Measurements from ENCODE around the gene CHL1. TPM values are rescaled to one million over a fixed set of nuclear protein-coding genes. Genes with fewer than 3 reads are reported as not detected.
A peak's percentile ranks its signal among the peaks of the same experiment; 100 is the strongest.

CHL1 gene
- total and polyA plus RNA-seq, 8 donors: 0.23 to 3.4 (median 2.0) TPM

DNA sequence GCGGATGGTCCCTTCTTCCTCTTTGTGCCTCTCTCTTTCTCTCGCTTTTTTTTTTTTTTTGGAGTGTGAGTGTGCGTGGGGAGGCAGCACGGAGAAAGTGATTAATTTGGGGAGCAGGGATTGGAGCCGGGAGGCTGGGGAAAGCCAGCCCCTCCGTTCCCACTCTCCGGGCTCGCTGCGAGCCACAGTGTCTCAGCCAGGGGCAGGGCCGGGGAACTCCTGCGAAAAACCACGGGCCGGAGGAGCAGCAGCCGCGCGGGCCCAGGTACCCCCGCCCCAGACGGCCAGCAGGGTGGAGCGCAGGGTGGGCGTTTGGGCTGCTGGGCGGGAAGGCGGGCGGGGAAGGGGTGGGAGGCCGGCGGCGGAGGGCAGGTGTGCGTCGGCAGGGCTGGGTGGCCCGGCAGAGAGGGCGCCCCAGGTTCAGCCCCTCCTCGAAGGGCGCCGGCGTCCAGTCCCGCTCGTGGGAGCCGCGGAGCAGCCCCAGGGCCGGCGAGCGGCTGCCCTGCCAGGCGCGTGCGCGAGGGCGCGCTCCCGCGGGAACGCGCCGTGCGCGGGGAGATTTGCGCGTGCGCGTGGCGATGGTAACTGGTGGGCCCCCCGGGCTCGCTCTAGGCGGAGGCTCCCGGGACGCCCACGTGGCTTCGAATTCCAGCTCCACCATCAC, 1.4 kb downstream of the CHL1 start:
- H3K4me3 ChIP-seq: peak overlapping the region; percentile 6 to 56 (median 25)
- no peaks in the 10 kb centered on the region for H3K9me3 ChIP-seq
- FAIRE-seq (no peak), DNase-seq (peak in 3 of 6 donors; percentile 14 to 68 (median 55)), ATAC-seq (peak; percentile 17 to 63 (median 56))
- intact Hi-C loops (cut with DNase I): no loop called here
- no peak for TF ChIP-seq CTCF (IDR thresholded peaks at IDR 0.05)
- no peaks in the 10 kb centered on the region for H3K36me3 ChIP-seq
- H3K27ac ChIP-seq: no peak overlapping the region
- H3K27me3 ChIP-seq: peaks cover 0 to 18% (median 10%) of the 10 kb centered on the region in 4 donors
- WGBS, 2 donors: 2% methylated on average over 59 to 64 of the region's 66 CpGs
- H3K4me1 ChIP-seq: peaks cover 0 to 6% (median 4%) of the 10 kb centered on the region in 3 donors

DNA sequence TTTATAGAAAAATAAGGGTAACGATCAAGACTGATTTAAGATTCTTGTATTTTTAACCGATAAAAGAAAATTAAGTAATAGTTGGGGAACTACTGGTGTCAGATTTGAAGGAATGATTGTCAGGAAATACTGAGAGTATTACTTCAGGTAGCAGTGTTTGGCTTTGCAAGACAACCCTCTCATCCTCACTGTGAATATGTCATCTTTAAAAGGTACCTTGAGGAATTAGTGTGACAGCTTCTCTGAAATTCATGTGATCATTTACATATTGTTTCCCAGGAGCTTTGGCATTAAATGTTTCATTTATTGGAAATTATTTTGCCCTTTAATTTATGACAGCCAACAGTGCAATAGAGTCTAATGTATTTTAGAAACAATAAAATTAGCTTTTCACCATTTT, 3.3 kb downstream of the CHL1 start:
- no peak overlapping the region for H3K4me3 ChIP-seq
- no peak overlapping the region for H3K27ac ChIP-seq
- H3K27me3 ChIP-seq: peaks cover 0 to 18% (median 10%) of the 10 kb centered on the region in 4 donors
- no peaks in the 10 kb centered on the region for H3K36me3 ChIP-seq
- no peak for DNase-seq
- ATAC-seq: no peak
- no peaks in the 10 kb centered on the region for H3K9me3 ChIP-seq
- 88 to 95% methylated on average over 2 of the region's 2 CpGs for WGBS, 2 donors
- intact Hi-C loops (cut with DNase I): no loop called here
- no peak for TF ChIP-seq CTCF (IDR thresholded peaks at IDR 0.05)
- peaks cover 0 to 6% (median 4%) of the 10 kb centered on the region in 3 donors for H3K4me1 ChIP-seq
- FAIRE-seq: no peak

- TF ChIP-seq CTCF (IDR thresholded peaks at IDR 0.05): no peak
- no peak for ATAC-seq
- no peak for FAIRE-seq
- Histone ChIP-seq H3K4me3 (no peak overlapping the region), H3K36me3 (no peaks in the 10 kb centered on the region), H3K27me3 (peaks cover 0 to 18% (median 10%) of the 10 kb centered on the region in 4 donors), H3K27ac (no peak overlapping the region), H3K9me3 (no peaks in the 10 kb centered on the region), H3K4me1 (peaks cover 0 to 6% (median 4%) of the 10 kb centered on the region in 3 donors)
- intact Hi-C loops (cut with DNase I): no loop called here
- WGBS, 2 donors: 44 to 47% methylated on average over 4 of the region's 4 CpGs
- DNase-seq: no peak
Observed at GRCh38 chr3:200758-201325, 4.3 kb downstream of the CHL1 start.

DNA sequence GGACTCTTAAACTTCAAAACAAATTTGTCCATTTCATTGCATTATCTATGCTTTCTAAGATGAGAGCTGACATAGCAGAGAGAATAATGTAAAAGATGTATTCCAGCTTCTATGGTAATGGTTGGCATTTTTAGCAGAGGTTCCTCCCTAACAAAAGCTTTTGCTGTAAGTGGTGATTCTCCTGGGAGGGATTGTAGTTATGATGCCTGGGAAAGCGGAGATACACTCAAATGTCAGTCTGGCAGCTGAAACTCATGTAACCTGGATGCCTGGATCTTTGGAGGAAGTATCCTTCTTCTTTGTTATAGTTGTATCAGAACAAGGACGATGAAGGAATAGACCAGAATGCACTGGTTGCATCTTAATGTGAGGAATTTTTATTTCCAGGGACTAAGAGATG, 7.5 kb downstream of the CHL1 start:
- H3K9me3 ChIP-seq: no peaks in the 10 kb centered on the region
- TF ChIP-seq CTCF (IDR thresholded peaks at IDR 0.05): no peak
- H3K27me3 ChIP-seq: no peaks in the 10 kb centered on the region
- 54 to 64% methylated on average over 2 of the region's 2 CpGs for WGBS, 2 donors
- H3K27ac ChIP-seq: no peak overlapping the region
- no peak overlapping the region for H3K4me3 ChIP-seq
- ATAC-seq (no peak), DNase-seq (no peak), FAIRE-seq (no peak)
- intact Hi-C loops (cut with DNase I): no loop called here
- no peaks in the 10 kb centered on the region for H3K36me3 ChIP-seq
- no peaks in the 10 kb centered on the region for H3K4me1 ChIP-seq

GRCh38 chr3:207973-208372, 11.4 kb downstream of the CHL1 start:
- ATAC-seq (no peak), FAIRE-seq (no peak), DNase-seq (no peak)
- H3K9me3 ChIP-seq: no peaks in the 10 kb centered on the region
- no peaks in the 10 kb centered on the region for H3K4me1 ChIP-seq
- H3K27me3 ChIP-seq: no peaks in the 10 kb centered on the region
- no peak overlapping the region for H3K4me3 ChIP-seq
- intact Hi-C loops (cut with DNase I): no loop called here
- no peak for TF ChIP-seq CTCF (IDR thresholded peaks at IDR 0.05)
- H3K36me3 ChIP-seq: no peaks in the 10 kb centered on the region
- no peak overlapping the region for H3K27ac ChIP-seq
